ENCODE results near the gene STRA6. TPM values are rescaled to one million over a fixed set of nuclear protein-coding genes. Genes with fewer than 3 reads are reported as not detected.

Gene STRA6
- total and polyA plus RNA-seq, 7 donors, result 0.05 TPM; not detected in 6

DNA sequence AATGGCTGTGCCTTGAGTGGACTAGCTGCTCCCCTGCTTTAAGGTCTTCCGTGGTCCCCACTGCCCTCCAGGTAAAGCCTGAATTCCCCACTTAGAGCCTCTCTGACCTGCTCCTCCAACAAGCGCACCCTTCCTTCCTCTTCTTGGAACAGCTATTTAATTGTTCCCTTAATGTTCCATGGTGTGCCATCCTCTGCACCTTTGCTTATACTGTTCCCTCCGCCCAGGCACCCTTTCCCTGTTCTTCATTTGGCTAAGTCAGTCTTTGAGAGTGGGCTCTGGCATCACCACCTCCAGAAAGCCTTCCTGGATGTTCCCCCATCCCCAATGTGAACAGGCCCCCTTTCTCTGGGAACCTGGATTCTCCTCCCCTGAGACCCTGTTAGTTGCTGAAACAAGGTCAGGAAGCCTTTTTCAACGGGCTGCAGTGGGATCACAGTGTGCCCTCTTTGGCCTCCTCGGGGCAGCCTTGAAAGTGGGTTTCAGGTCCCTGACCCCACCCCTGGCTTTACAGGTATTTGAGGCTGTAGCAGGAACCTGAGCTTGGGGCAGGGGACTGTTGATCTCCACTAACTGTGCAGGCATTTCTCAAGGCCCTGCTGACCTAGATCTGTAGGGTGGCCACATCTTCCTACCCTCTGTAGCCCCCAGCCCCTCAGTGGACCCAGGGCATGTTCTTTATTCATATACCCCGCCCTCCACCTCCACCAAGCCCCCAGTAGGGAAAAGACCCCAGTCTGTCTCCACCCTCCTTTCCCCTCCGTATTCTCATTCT, 24.1 kb downstream of the STRA6 start:
- intact Hi-C loops (cut with DNase I), result no loop called here
- H3K9me3 ChIP-seq, result no peaks in the 10 kb centered on the region
- peaks cover 0 to 17% (median 5%) of the 10 kb centered on the region in 3 donors for H3K27me3 ChIP-seq (ENCODE audit: insufficient read depth in 3 of 3, low read length in 2 of 3)
- 81 to 88% (median 84%) methylated on average over 7 of the region's 7 CpGs for WGBS, 3 donors
- no peak for ATAC-seq
- H3K36me3 ChIP-seq (ENCODE audit: insufficient read depth in 1 of 2, low read depth in 1 of 2), result no peaks in the 10 kb centered on the region
- TF ChIP-seq, protein P1, sequence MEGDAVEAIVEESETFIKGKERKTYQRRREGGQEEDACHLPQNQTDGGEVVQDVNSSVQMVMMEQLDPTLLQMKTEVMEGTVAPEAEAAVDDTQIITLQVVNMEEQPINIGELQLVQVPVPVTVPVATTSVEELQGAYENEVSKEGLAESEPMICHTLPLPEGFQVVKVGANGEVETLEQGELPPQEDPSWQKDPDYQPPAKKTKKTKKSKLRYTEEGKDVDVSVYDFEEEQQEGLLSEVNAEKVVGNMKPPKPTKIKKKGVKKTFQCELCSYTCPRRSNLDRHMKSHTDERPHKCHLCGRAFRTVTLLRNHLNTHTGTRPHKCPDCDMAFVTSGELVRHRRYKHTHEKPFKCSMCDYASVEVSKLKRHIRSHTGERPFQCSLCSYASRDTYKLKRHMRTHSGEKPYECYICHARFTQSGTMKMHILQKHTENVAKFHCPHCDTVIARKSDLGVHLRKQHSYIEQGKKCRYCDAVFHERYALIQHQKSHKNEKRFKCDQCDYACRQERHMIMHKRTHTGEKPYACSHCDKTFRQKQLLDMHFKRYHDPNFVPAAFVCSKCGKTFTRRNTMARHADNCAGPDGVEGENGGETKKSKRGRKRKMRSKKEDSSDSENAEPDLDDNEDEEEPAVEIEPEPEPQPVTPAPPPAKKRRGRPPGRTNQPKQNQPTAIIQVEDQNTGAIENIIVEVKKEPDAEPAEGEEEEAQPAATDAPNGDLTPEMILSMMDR (IDR thresholded peaks at IDR 0.05), result no peak
- H3K27ac ChIP-seq, result peak overlapping the region; percentile 16
- H3K4me1 ChIP-seq, result no peaks in the 10 kb centered on the region
- peak in 1 of 2 donors; percentile 34 for DNase-seq
- H3K4me3 ChIP-seq, result no peak overlapping the region

DNA sequence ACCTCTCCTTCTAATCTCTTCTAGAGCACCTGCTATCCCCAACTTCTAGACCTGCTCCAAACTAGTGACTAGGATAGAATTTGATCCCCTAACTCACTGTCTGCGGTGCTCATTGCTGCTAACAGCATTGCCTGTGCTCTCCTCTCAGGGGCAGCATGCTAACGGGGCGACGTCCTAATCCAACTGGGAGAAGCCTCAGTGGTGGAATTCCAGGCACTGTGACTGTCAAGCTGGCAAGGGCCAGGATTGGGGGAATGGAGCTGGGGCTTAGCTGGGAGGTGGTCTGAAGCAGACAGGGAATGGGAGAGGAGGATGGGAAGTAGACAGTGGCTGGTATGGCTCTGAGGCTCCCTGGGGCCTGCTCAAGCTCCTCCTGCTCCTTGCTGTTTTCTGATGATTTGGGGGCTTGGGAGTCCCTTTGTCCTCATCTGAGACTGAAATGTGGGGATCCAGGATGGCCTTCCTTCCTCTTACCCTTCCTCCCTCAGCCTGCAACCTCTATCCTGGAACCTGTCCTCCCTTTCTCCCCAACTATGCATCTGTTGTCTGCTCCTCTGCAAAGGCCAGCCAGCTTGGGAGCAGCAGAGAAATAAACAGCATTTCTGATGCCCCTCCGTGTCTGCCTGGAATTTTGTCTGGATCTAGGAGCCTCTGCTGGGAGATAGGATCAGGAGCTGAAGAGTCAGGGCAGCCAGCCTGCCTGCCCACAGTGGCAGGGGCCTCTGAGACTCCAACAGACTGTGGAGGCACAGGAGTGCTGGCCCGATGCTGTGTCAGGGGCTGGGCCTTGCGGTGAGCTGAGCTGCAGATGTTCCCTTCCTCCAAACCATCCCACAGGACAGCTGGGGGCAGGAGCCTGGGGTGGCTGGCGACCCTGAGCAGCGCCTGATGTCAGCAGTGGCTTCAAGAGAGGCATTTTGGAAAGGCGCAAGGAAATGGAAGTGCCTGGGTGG, 26.0 kb downstream of the STRA6 start:
- Histone ChIP-seq H3K9me3 (no peaks in the 10 kb centered on the region), H3K36me3 (ENCODE audit: insufficient read depth in 1 of 2, low read depth in 1 of 2) (no peaks in the 10 kb centered on the region), H3K27ac (no peak overlapping the region), H3K4me1 (peaks cover 3% of the 10 kb centered on the region), H3K27me3 (ENCODE audit: insufficient read depth in 3 of 3, low read length in 2 of 3) (peaks cover 0 to 22% (median 5%) of the 10 kb centered on the region in 3 donors), H3K4me3 (no peak overlapping the region)
- 71 to 75% (median 73%) methylated on average over 10 of the region's 10 CpGs for WGBS, 3 donors
- no peak for ATAC-seq
- TF ChIP-seq, protein P1 (IDR thresholded peaks at IDR 0.05), result no peak
- intact Hi-C loops (cut with DNase I), result no loop called here
- DNase-seq, result no peak

DNA sequence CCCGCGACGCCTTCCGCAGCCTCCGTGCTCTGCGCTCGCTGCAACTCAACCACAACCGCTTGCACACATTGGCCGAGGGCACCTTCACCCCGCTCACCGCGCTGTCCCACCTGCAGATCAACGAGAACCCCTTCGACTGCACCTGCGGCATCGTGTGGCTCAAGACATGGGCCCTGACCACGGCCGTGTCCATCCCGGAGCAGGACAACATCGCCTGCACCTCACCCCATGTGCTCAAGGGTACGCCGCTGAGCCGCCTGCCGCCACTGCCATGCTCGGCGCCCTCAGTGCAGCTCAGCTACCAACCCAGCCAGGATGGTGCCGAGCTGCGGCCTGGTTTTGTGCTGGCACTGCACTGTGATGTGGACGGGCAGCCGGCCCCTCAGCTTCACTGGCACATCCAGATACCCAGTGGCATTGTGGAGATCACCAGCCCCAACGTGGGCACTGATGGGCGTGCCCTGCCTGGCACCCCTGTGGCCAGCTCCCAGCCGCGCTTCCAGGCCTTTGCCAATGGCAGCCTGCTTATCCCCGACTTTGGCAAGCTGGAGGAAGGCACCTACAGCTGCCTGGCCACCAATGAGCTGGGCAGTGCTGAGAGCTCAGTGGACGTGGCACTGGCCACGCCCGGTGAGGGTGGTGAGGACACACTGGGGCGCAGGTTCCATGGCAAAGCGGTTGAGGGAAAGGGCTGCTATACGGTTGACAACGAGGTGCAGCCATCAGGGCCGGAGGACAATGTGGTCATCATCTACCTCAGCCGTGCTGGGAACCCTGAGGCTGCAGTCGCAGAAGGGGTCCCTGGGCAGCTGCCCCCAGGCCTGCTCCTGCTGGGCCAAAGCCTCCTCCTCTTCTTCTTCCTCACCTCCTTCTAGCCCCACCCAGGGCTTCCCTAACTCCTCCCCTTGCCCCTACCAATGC, 27.1 kb downstream of the STRA6 start:
- Histone ChIP-seq H3K9me3 (no peaks in the 10 kb centered on the region), H3K4me3 (no peak overlapping the region), H3K4me1 (peaks cover 3% of the 10 kb centered on the region), H3K27ac (no peak overlapping the region), H3K36me3 (ENCODE audit: insufficient read depth in 1 of 2, low read depth in 1 of 2) (no peaks in the 10 kb centered on the region), H3K27me3 (ENCODE audit: insufficient read depth in 3 of 3, low read length in 2 of 3) (peaks cover 0 to 17% (median 5%) of the 10 kb centered on the region in 3 donors)
- TF ChIP-seq, protein P1 (IDR thresholded peaks at IDR 0.05), result no peak
- WGBS, 3 donors, result 90% methylated on average over 45 of the region's 45 CpGs
- DNase-seq (no peak), ATAC-seq (no peak)
- intact Hi-C loops (cut with DNase I), result no loop called here

DNA sequence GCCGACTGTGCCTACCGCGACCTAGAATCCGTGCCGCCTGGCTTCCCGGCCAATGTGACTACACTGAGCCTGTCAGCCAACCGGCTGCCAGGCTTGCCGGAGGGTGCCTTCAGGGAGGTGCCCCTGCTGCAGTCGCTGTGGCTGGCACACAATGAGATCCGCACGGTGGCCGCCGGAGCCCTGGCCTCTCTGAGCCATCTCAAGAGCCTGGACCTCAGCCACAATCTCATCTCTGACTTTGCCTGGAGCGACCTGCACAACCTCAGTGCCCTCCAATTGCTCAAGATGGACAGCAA, 27.7 kb downstream of the STRA6 start:
- DNase-seq (no peak), ATAC-seq (no peak)
- Histone ChIP-seq H3K36me3 (ENCODE audit: insufficient read depth in 1 of 2, low read depth in 1 of 2) (no peaks in the 10 kb centered on the region), H3K4me1 (peaks cover 3% of the 10 kb centered on the region), H3K9me3 (no peaks in the 10 kb centered on the region), H3K27ac (no peak overlapping the region), H3K27me3 (ENCODE audit: insufficient read depth in 3 of 3, low read length in 2 of 3) (peaks cover 0 to 10% (median 5%) of the 10 kb centered on the region in 3 donors), H3K4me3 (peak overlapping the region; percentile 34)
- 68 to 84% (median 77%) methylated on average over 14 of the region's 14 CpGs for WGBS, 3 donors
- TF ChIP-seq, protein P1 (IDR thresholded peaks at IDR 0.05), result no peak
- intact Hi-C loops (cut with DNase I), result no loop called here
